HG02642 (cell line): ENCODE results near the gene KCNA3.
"Not testable (repeated sequence)": the region's sequence is repeated elsewhere in the genome, so short reads cannot be mapped to it uniquely, and the experiment has no call there.

ENCODE experiments used
- ATAC-seq: cut with Tn5 transposase; IDR thresholded peaks from one replicate; pipeline ENCODE4 v1.9.1; 2021; ENCODE audit warnings: mild to moderate bottlenecking; ENCODE audit not compliant: unreplicated experiment, poor library complexity

The KCNA3 gene

DNA sequence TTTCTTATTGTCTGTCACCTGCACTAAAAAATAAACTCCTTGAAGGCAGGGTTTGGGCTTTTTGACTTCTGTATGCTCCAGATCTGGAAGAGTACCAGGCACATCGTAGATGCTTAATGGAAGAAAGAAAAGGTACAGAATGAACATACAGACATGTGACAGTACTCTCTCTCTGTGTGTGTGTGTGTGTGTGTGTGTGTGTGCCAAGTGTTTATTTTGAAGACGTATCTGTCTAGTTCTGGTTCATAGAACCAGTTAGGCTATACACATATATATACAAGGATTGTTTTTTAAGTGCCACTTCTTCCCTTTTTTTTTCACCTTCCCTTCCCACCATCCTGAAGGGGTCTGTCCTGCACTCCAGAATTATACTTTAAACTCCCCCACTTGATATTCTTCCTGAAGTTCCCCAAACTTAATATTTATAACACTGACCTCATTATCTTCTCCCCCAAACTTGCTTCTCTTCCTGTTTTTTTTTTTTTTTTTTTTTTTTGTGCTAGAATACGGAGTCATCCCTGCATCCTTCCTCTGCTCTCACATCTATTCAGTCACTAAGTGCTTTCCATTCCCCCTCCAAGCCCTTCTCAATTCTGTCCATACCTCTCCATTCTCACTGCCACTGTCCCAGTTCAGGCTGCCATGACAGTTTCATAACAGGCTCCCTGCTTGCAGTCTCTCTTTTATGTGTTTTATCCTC, 5.4 kb upstream of the KCNA3 start:
- ATAC-seq = no peak

DNA sequence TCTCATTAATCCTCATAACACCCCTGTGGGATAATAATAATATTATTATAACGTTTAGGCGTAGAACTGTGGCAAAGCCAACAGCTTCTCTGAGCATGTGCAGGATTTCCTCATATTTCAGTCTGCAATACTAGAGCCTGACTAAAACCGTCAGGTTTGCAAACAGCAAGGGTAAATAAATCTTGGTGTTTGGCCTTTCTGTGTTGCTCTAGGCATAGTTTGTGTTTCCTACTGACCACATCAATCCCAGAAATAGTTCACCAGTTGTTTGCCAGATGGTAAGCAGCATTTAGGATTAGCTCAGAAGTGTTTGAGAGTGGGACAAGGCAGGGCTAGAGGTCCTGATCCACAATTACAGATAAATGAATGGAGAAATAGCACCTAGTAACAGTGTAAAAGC, 2.8 kb upstream of the KCNA3 start:
- no peak for ATAC-seq

- ATAC-seq = no peak
These were observed 2.2 kb upstream of the KCNA3 start for GRCh38 chr1:110676970-110677369.

GRCh38 chr1:110675060-110675791, 486 bp upstream of the KCNA3 start:
- no peak for ATAC-seq

- no peak for ATAC-seq
These were observed 869 bp downstream of the KCNA3 start for GRCh38 chr1:110673805-110674336.

DNA sequence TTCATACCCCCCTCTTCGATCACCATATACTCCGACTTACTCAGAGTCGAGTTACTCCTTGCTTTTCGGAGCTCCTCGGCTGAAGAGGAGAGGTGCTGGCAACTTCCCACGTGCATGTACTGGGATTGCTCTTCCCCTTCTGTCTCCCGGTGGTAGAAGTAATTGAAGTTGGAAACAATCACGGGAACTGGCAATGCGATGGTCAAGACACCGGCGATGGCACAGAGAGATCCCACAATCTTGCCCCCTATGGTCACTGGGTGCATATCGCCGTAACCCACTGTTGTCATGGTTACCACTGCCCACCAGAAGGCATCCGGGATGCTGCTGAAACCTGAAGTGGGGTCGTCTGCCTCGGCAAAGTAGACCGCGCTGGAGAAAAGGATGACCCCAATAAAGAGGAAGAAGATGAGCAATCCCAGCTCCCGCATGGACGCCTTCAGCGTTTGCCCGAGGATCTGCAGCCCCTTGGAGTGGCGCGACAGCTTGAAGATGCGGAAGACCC, 1.5 kb downstream of the KCNA3 start:
- no peak for ATAC-seq

DNA sequence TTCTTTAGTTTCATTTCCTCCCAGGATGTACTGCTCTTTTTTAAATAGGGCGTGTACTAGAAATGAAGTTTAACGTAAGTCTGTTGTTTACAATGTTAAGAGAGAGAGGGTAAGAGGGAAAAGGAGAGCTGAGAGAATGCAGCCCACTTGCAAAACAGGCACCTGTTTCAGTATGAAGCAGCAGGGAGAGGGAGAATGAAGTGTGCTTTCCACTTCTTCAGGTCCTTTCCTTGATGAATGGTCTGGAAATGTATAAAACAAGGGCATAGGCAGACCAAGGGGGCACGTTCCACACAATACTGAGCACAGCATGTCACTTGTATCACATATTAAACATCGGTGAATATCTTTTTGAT, 2.0 kb downstream of the KCNA3 start:
- ATAC-seq = peak; percentile 51

GRCh38 chr1:110672001-110672752, 2.6 kb downstream of the KCNA3 start:
- ATAC-seq = no peak

DNA sequence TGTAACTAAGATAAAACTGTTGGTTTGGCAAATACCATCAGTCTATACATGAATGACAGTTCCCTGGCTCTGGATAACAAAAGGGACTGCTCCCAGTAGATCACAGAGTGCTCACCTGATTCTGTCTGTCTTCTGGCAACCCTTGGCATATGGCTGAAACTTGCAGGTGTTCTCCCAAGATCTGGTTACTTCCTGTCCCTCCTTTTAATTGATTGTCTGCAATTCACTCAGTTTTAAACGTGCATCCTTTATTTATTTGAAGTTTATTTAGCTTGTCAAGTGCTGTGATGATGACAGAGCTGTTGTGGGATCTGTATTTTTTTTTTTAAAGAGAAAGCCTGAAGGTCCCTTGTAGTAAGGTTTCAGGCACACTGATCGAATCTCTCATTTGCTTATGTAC, 3.4 kb downstream of the KCNA3 start:
- no peak for ATAC-seq

DNA sequence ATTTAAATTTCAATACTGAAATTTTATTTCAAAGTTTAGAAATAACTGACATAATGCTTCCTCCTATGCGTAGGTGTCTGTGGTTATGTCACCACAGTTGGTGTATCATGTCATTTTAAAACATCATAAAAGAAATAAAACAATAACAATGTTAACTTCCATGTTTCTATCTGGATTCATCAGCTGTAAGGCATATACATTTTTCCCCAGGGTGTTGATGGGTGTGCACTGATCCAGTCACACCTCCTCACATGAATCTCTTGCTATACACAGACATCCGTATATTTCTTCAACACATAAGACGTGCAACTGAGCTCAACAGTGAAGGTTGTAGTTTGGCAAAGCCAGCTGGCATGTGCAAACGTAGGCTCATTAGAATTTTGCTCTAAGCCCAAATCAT, 6.2 kb downstream of the KCNA3 start:
- no peak for ATAC-seq

GRCh38 chr1:110667776-110668175, 7.0 kb downstream of the KCNA3 start:
- ATAC-seq = no peak

GRCh38 chr1:110663241-110663640, 11.5 kb downstream of the KCNA3 start:
- ATAC-seq = no peak

GRCh38 chr1:110659559-110659958, 15.2 kb downstream of the KCNA3 start:
- ATAC-seq = not testable (repeated sequence)

DNA sequence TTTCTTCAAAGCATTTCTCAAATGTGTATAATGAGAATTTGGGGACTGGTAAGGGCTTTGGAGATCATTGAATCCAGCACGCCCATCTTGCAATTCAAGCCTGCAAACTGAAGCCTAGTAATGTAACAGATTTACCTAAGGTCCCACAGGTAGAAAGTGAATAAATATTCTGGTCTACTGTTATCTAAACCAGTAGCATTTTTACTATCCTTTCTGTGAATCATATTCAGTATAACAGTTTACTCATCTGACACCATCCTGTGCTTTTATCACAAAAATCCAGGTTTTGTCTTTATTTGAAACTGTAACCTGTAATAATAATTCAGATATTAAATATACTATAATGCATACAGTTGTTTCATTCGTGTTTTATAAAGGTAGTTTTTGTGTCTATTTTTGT, 17.4 kb downstream of the KCNA3 start:
- no peak for ATAC-seq

- ATAC-seq = no peak
These were observed 24.1 kb downstream of the KCNA3 start for GRCh38 chr1:110650609-110651008.

DNA sequence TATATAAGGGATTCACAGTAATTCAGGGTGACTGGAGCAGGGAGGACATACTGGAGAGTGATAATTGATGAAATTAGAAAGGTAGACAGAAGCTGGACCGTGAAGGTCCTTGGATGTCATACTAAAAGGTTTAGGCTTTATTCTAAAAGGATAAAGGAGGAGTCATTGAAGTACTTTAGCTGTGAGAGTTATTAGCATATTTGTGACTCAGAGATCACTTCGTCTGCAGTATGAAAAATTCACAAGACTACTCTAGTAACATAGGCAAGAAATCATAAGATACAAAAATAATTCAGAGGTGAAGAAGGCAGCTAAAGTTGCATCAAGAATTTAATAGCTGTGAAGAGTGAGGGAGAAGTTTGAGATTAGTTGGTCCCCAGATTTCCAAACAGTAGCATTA, 26.3 kb downstream of the KCNA3 start:
- no peak for ATAC-seq

DNA sequence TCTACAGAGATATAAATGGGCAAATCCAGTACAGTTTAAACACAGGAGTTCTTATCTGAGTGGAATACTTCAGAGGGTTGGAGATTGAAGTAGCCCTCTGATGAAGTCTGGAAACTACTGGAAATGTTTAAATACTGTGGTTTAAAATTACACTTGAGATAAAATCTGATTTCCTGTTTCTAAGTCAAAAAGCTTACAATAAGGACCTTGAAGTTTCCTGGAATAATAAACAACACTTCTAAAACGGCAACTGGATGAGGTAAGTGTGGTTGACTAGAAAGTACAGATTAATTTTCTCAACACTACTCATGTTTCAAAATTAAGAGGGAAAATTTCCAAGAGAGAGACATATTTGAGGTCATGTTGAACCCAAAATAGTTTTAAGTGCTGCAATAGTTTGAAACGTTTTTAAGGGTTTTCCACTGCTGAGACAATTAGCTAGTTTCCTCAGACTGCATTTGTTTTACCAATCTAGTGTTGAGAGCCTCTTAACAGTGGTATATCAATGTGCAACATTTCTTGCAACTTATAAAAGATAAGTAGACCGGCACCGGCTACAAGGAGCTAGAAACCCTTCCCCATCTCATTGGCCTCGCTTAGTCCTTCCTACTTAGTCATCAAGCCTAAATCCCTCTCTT, 27.4 kb downstream of the KCNA3 start:
- no peak for ATAC-seq

GRCh38 chr1:110645821-110646735, 28.7 kb downstream of the KCNA3 start:
- ATAC-seq = no peak

DNA sequence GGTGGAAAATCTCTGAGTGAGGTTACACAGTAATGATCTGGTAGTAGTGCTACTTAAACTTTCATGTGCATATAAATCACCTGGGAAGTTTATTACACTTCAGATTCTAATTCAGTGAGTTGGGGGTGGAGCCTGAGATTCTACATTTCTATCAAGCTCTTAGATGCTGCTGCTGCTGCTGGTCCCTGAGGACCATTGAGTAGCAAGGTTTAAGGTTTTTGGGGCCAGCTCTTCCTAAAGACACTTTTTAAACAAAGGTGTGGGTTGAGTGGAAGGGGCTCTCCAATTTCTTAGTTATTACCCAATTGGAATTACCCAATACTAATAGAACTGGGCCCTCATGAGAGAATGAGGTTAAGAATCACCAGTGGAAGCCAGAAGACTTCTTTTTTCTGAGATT, 29.5 kb downstream of the KCNA3 start:
- no peak for ATAC-seq
